IMR-90 (cell line): ENCODE data around the gene PLA2G4C.

Source experiments
- BHLHE40 ChIP-seq: fragments of 150-350 bp; IDR thresholded peaks from 2 replicates; pipeline ENCODE4 v1.6.1; 2016; ENCODE audit warnings: mild to moderate bottlenecking, low read depth, low read length
- CEBPB ChIP-seq: IDR thresholded peaks from 2 replicates; pipeline ENCODE4 v1.6.1; 2012; ENCODE audit warnings: low read depth, low read length, improper control_type of control experiment
- CTCF ChIP-seq: conservative IDR thresholded peaks from 2 replicates; pipeline ENCODE4 v1.5.1; 2012; ENCODE audit warnings: mild to moderate bottlenecking, low read depth, low read length, improper control_type of control experiment
- ELK1 ChIP-seq: fragments of 150-350 bp; IDR thresholded peaks from 2 replicates; pipeline ENCODE4 v1.6.1; 2016; ENCODE audit warnings: low read depth, mild to moderate bottlenecking, low read length, moderate library complexity, borderline replicate concordance
- MAFK ChIP-seq: IDR thresholded peaks from 2 replicates; pipeline ENCODE4 v1.6.1; 2012; ENCODE audit warnings: low read depth, low read length, improper control_type of control experiment
- MXI1 ChIP-seq: IDR thresholded peaks from 2 replicates; pipeline ENCODE4 v1.6.1; 2012; ENCODE audit warnings: low read depth, mild to moderate bottlenecking, low read length, moderate library complexity, borderline replicate concordance
- POLR2A ChIP-seq: IDR thresholded peaks from 2 replicates; pipeline ENCODE4 v1.6.1; 2012; ENCODE audit warnings: mild to moderate bottlenecking, low read depth, low read length
- RAD21 ChIP-seq: IDR thresholded peaks from 2 replicates; pipeline ENCODE4 v1.6.1; 2012; ENCODE audit warnings: low read length, improper control_type of control experiment
- RCOR1 ChIP-seq: IDR thresholded peaks from 2 replicates; pipeline ENCODE4 v1.6.1; 2012; ENCODE audit warnings: mild to moderate bottlenecking, low read length, improper control_type of control experiment; ENCODE audit not compliant: insufficient replicate concordance
- RFX5 ChIP-seq: IDR thresholded peaks from 2 replicates; pipeline ENCODE4 v1.8.0; 2012; ENCODE audit warnings: low read depth, mild to moderate bottlenecking, low read length, moderate library complexity
- USF2 ChIP-seq: fragments of 150-350 bp; IDR thresholded peaks from 2 replicates; pipeline ENCODE4 v1.6.1; 2017; ENCODE audit warnings: mild to moderate bottlenecking, antibody characterized with exemption, low read length, low read depth

GRCh38 chr19:48090281-48090802 is 20.3 kb downstream of the PLA2G4C start:
- TF ChIP-seq CTCF (no peak), RAD21 (no peak), MXI1 (no peak), ELK1 (no peak), RCOR1 (no peak), POLR2A (no peak), CEBPB (no peak), USF2 (no peak), BHLHE40 (no peak), RFX5 (no peak), MAFK (no peak)
